Measurements from ENCODE around the gene GPRIN2.

DNA sequence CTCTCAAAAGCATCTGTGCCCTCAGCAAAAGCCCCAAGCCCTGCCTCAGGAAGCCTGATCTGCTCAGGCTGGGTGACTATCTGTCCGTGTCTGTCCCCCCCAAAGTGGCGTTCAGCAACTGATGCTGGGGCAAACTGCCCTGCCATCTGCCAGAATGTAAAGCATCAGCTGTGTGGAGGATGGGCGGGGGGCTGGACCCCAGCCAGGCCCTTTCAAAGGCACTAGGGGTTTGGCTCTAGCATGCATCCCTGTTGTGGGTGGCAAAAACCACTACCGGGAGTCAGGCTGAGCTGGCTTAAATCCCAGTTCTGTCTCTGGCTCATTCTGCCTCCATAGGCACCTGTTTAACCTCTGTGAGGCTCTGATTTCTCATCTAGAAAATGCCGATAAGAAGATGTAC, 35.5 kb downstream of the GPRIN2 start:
- TF ChIP-seq POLR2A (IDR thresholded peaks at IDR 0.05; ENCODE audit: low read depth, low read length) (no peak), POLR2AphosphoS5 (IDR thresholded peaks at IDR 0.05; ENCODE audit: low read depth, low read length) (no peak)
